KMS-11 (cell line): ENCODE data around the gene INO80B.

Source experiments
- H2AFZ ChIP-seq: fragments of 200-600 bp; sonication (generic); 2 replicates; pipeline ENCODE4 v1.6.1; 2016; ENCODE audit warnings: antibody characterized with exemption, mixed run types, low read depth
- H3K27ac ChIP-seq: fragments of 200-600 bp; sonication (generic); 2 replicates; pipeline ENCODE4 v1.6.1; 2016; ENCODE audit warnings: mild to moderate bottlenecking, mixed run types
- H3K27me3 ChIP-seq: fragments of 200-600 bp; sonication (generic); 2 replicates; pipeline ENCODE4 v1.6.1; 2017; ENCODE audit warnings: mild to moderate bottlenecking, low read depth, mixed run types, moderate library complexity; ENCODE audit not compliant: insufficient read depth
- H3K36me3 ChIP-seq: fragments of 200-600 bp; sonication (generic); 2 replicates; pipeline ENCODE4 v1.6.1; 2017; ENCODE audit warnings: mild to moderate bottlenecking, mixed run types; ENCODE audit not compliant: insufficient read depth
- H3K4me1 ChIP-seq: fragments of 200-600 bp; sonication (generic); 2 replicates; pipeline ENCODE4 v1.6.1; 2016; ENCODE audit warnings: mild to moderate bottlenecking, low read depth, mixed run types; ENCODE audit not compliant: poor library complexity, severe bottlenecking
- H3K4me2 ChIP-seq: fragments of 200-600 bp; sonication (generic); 2 replicates; pipeline ENCODE4 v1.7.0; 2016; ENCODE audit warnings: mild to moderate bottlenecking, mixed run types
- H3K4me3 ChIP-seq: fragments of 200-600 bp; sonication (generic); IDR thresholded peaks from 2 replicates; pipeline ENCODE4 v1.6.1; 2017; ENCODE audit warnings: low read depth, low read length, mixed read lengths; ENCODE audit not compliant: insufficient read depth
- H3K79me2 ChIP-seq: fragments of 200-600 bp; sonication (generic); 2 replicates; pipeline ENCODE4 v1.6.1; 2016; ENCODE audit warnings: low read depth, mixed run types; ENCODE audit not compliant: insufficient read depth
- H3K9ac ChIP-seq: fragments of 200-600 bp; sonication (generic); 2 replicates; pipeline ENCODE4 v1.6.1; 2016; ENCODE audit warnings: mild to moderate bottlenecking, mixed run types
- H4K20me1 ChIP-seq: fragments of 200-600 bp; sonication (generic); 2 replicates; pipeline ENCODE4 v1.6.1; 2016; ENCODE audit warnings: mild to moderate bottlenecking, mixed run types; ENCODE audit not compliant: insufficient read depth
- CTCF ChIP-seq: fragments of 200-600 bp; sonication (generic); conservative IDR thresholded peaks from 2 replicates; pipeline ENCODE4 v1.6.1; 2017; ENCODE audit warnings: low read depth, mild to moderate bottlenecking, antibody characterized with exemption, low read length, moderate library complexity, mixed read lengths

The INO80B gene

GRCh38 chr2:74427551-74427950, 27.3 kb upstream of the INO80B start:
- Histone ChIP-seq H3K36me3 (no peaks in the 10 kb centered on the region), H2AFZ (no peak overlapping the region), H3K4me3 (no peak overlapping the region), H3K27ac (no peak overlapping the region), H3K9ac (no peak overlapping the region), H4K20me1 (no peaks in the 10 kb centered on the region), H3K4me2 (no peak overlapping the region), H3K4me1 (no peaks in the 10 kb centered on the region), H3K79me2 (no peaks in the 10 kb centered on the region), H3K27me3 (no peaks in the 10 kb centered on the region)
- TF ChIP-seq CTCF, result no peak

- H3K27me3 ChIP-seq, result no peaks in the 10 kb centered on the region
- no peak for TF ChIP-seq CTCF
- no peak overlapping the region for H3K4me3 ChIP-seq
- no peak overlapping the region for H3K9ac ChIP-seq
- no peak overlapping the region for H3K4me2 ChIP-seq
- H3K36me3 ChIP-seq, result no peaks in the 10 kb centered on the region
- no peak overlapping the region for H2AFZ ChIP-seq
- no peaks in the 10 kb centered on the region for H3K4me1 ChIP-seq
- H3K79me2 ChIP-seq, result no peaks in the 10 kb centered on the region
- H3K27ac ChIP-seq, result no peak overlapping the region
- H4K20me1 ChIP-seq, result no peaks in the 10 kb centered on the region
These were observed 26.2 kb upstream of the INO80B start for GRCh38 chr2:74428675-74429074.

DNA sequence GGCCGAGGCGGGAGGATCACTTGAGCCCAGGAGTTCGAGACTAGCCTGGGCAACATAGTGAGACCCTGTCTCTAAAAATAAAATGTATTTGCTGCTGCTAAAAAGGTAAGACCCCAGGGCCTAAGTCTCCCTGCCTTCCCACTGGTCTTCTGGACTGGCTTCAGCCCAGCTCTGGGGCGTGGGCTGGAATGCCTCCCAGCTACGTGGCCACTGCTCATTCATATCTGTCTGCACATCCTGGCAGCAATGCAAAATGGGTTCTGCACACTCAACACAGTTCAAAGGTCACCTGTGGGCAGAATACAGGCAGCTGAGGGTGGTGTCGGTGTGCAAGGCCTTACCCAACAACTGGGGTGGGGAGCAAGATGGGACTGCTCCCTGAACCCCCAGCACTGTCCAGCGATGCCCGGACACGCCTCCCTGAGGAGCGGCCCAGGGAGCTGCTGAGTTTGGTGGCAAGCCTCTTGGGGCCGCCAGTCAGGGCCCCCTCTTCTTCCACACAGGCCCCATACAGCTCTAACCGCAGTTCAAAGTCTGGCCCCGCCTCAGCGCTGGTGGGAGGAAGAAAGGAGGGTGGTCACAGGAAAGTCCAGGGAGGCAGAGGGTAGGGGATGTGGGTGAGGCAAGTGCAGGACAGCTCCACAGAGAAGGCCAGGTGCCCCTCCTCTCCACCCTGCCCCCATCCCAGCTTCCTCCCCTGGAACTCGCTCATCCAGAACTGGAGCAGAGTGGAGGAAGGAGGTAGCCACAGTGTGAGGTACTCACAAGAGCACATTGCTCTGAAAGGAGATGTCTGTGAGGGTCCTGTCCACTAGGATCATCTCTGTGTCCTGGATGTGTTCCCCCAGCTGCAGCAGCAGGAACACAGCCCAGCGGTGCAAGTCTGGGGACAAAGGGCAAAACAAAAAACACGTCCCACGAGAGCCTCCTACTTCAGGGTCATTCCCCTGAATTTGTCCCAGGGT, 25.1 kb upstream of the INO80B start:
- no peak overlapping the region for H3K27ac ChIP-seq
- no peak overlapping the region for H2AFZ ChIP-seq
- H3K4me1 ChIP-seq, result no peaks in the 10 kb centered on the region
- no peak overlapping the region for H3K9ac ChIP-seq
- TF ChIP-seq CTCF, result no peak
- H3K4me3 ChIP-seq, result no peak overlapping the region
- H3K36me3 ChIP-seq, result no peaks in the 10 kb centered on the region
- H3K27me3 ChIP-seq, result no peaks in the 10 kb centered on the region
- H3K79me2 ChIP-seq, result no peaks in the 10 kb centered on the region
- H4K20me1 ChIP-seq, result no peaks in the 10 kb centered on the region
- no peak overlapping the region for H3K4me2 ChIP-seq

GRCh38 chr2:74430502-74430901, 24.4 kb upstream of the INO80B start:
- Histone ChIP-seq H3K4me2 (no peak overlapping the region), H2AFZ (no peak overlapping the region), H3K9ac (no peak overlapping the region), H3K27ac (no peak overlapping the region), H3K27me3 (no peaks in the 10 kb centered on the region), H3K4me1 (no peaks in the 10 kb centered on the region), H4K20me1 (no peaks in the 10 kb centered on the region), H3K36me3 (no peaks in the 10 kb centered on the region), H3K4me3 (no peak overlapping the region), H3K79me2 (no peaks in the 10 kb centered on the region)
- TF ChIP-seq CTCF, result no peak
